Ovary (tissue), 3 donors: ENCODE measurements around the gene PLPPR3.

Experiments
- EP300 ChIP-seq: sonication (generic); formaldehyde crosslinking; IDR thresholded peaks from one replicate; pipeline ENCODE4 v1.6.1; 2017; ENCODE audit warnings: antibody characterized with exemption
- TF ChIP-seq, protein P1 (sequence below), 3 donors: fragments of 450-650 bp in 2 of 3; fragments of 200-600 bp in 1 of 3; IDR thresholded peaks; one replicate each; pipeline versions ENCODE4 v1.5.1 to v1.8.0; 2016 to 2022; ENCODE audit warnings: antibody characterized with exemption in 3 of 3, mild to moderate bottlenecking in 1 of 3
- donor health status: DM: no; HTN: no; CAD: no.

DNA sequence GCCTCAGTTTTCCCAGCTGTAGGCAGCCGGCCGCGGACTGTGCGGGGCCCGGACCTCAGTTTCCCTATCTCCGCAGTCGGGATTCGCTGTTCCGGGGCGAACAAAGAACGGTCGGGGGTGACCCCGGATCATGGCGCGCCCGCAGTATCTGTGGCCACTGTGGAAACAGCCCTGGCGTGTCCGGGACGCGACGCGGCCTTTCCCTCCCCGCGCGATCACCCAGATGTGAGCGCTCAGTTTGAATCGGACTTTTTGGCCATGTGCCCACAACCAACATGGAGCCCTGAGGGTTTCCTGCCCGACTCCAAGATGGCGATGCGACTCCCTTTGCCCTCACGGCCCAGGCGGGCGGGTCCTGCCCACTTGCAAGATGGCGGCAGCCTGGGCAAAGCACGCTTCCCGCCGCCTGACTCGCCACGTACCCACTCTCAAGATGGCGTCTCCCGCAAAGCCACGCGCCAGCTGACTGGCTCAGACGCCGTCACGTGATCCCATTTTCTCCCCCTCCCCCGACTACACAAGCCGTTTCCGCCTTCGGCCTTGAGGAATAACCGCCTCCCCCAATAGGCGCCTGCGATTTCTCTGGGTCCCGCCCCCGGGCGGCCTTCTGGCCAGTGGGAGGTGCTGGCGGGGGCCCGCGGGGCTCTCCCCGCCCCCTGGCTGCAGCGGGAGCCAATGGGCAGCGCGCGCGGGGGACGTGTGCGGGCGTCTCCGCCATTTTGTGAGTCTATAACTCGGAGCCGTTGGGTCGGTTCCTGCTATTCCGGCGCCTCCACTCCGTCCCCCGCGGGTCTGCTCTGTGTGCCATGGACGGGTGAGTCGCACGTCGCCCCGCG lies 24.8 kb downstream of the PLPPR3 start, which contains the start of gene PTBP1:
- TF ChIP-seq, protein P1, sequence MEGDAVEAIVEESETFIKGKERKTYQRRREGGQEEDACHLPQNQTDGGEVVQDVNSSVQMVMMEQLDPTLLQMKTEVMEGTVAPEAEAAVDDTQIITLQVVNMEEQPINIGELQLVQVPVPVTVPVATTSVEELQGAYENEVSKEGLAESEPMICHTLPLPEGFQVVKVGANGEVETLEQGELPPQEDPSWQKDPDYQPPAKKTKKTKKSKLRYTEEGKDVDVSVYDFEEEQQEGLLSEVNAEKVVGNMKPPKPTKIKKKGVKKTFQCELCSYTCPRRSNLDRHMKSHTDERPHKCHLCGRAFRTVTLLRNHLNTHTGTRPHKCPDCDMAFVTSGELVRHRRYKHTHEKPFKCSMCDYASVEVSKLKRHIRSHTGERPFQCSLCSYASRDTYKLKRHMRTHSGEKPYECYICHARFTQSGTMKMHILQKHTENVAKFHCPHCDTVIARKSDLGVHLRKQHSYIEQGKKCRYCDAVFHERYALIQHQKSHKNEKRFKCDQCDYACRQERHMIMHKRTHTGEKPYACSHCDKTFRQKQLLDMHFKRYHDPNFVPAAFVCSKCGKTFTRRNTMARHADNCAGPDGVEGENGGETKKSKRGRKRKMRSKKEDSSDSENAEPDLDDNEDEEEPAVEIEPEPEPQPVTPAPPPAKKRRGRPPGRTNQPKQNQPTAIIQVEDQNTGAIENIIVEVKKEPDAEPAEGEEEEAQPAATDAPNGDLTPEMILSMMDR (IDR thresholded peaks at IDR 0.05): no peak
- TF ChIP-seq EP300: no peak
